ENCODE data around the gene PLCB4. TPM values are rescaled to one million over a fixed set of nuclear protein-coding genes. Genes with fewer than 3 reads are reported as not detected.

The PLCB4 gene
- total RNA-seq, 1 donor from 2014 or later: 59.6 TPM

GRCh38 chr20:9215539-9215938 lies 146.7 kb downstream of the PLCB4 start:
- no peak overlapping the region for H3K4me3 ChIP-seq (ENCODE audit: low read depth, low read length)

GRCh38 chr20:9218531-9218961 lies 149.7 kb downstream of the PLCB4 start:
- no peak overlapping the region for H3K4me3 ChIP-seq (ENCODE audit: low read depth, low read length)
- no peak for TF ChIP-seq CTCF (conservative IDR thresholded peaks at IDR 0.05; ENCODE audit: low read depth, low read length)
- no peak for DNase-seq (ENCODE audit: low read depth)

More at GRCh38 chr20:9215539-9215938, 146.7 kb downstream of the PLCB4 start:
- peak; percentile 52 for TF ChIP-seq CTCF (conservative IDR thresholded peaks at IDR 0.05; ENCODE audit: low read depth, low read length)
- no peak for DNase-seq (ENCODE audit: low read depth)

- no peak for TF ChIP-seq CTCF (conservative IDR thresholded peaks at IDR 0.05; ENCODE audit: low read depth, low read length)
- DNase-seq (ENCODE audit: low read depth): peak; percentile 40
- no peak overlapping the region for H3K4me3 ChIP-seq (ENCODE audit: low read depth, low read length)
These were observed 152.1 kb downstream of the PLCB4 start for GRCh38 chr20:9220874-9221547.

GRCh38 chr20:9223296-9223695 lies 154.4 kb downstream of the PLCB4 start:
- H3K4me3 ChIP-seq (ENCODE audit: low read depth, low read length): no peak overlapping the region
- no peak for DNase-seq (ENCODE audit: low read depth)
- TF ChIP-seq CTCF (conservative IDR thresholded peaks at IDR 0.05; ENCODE audit: low read depth, low read length): no peak

GRCh38 chr20:9225879-9226278 lies 157.0 kb downstream of the PLCB4 start:
- no peak overlapping the region for H3K4me3 ChIP-seq (ENCODE audit: low read depth, low read length)
- no peak for TF ChIP-seq CTCF (conservative IDR thresholded peaks at IDR 0.05; ENCODE audit: low read depth, low read length)
- no peak for DNase-seq (ENCODE audit: low read depth)

GRCh38 chr20:9227896-9228615 lies 159.2 kb downstream of the PLCB4 start:
- TF ChIP-seq CTCF (conservative IDR thresholded peaks at IDR 0.05; ENCODE audit: low read depth, low read length): no peak
- DNase-seq (ENCODE audit: low read depth): no peak
- no peak overlapping the region for H3K4me3 ChIP-seq (ENCODE audit: low read depth, low read length)
